ES-I3 (cell line): Measurements from ENCODE around the gene EPHA4.

Source experiments
- H3K36me3 ChIP-seq: 2 replicates; pipeline ENCODE4 v1.6.1; 2013; ENCODE audit warnings: mild to moderate bottlenecking, low read length, control low read depth, moderate library complexity; ENCODE audit not compliant: insufficient read depth
- H3K4me1 ChIP-seq: 2 replicates; pipeline ENCODE4 v1.6.1; 2013; ENCODE audit warnings: mild to moderate bottlenecking, control low read depth, low read length; ENCODE audit not compliant: insufficient read depth
- H3K9ac ChIP-seq: 2 replicates; pipeline ENCODE4 v1.6.1; 2013; ENCODE audit warnings: low read depth, mild to moderate bottlenecking, low read length, moderate library complexity
- H3K9me3 ChIP-seq: 2 replicates; pipeline ENCODE4 v1.6.1; 2013; ENCODE audit warnings: mild to moderate bottlenecking, low read length, moderate library complexity; ENCODE audit not compliant: control insufficient read depth, insufficient read depth

EPHA4 gene

GRCh38 chr2:221429741-221430491 lies 142.2 kb downstream of the EPHA4 start:
- H3K36me3 ChIP-seq, result no peaks in the 10 kb centered on the region

GRCh38 chr2:221428896-221429295 lies 143.2 kb downstream of the EPHA4 start:
- no peak overlapping the region for H3K9ac ChIP-seq
- H3K36me3 ChIP-seq, result no peaks in the 10 kb centered on the region
- H3K9me3 ChIP-seq, result no peaks in the 10 kb centered on the region
- peaks cover 5% of the 10 kb centered on the region; the same call in 1 of the 2 replicates for H3K4me1 ChIP-seq

More at GRCh38 chr2:221429741-221430491, 142.2 kb downstream of the EPHA4 start:
- peaks cover 14% of the 10 kb centered on the region for H3K4me1 ChIP-seq
- H3K9ac ChIP-seq, result no peak overlapping the region
- H3K9me3 ChIP-seq, result no peaks in the 10 kb centered on the region

- H3K4me1 ChIP-seq, result peaks cover 5% of the 10 kb centered on the region; the same call in 1 of the 2 replicates
- H3K9me3 ChIP-seq, result no peaks in the 10 kb centered on the region
- no peaks in the 10 kb centered on the region for H3K36me3 ChIP-seq
- H3K9ac ChIP-seq, result no peak overlapping the region
Measured at GRCh38 chr2:221426929-221427328, 145.2 kb downstream of the EPHA4 start.

GRCh38 chr2:221425891-221426290 lies 146.2 kb downstream of the EPHA4 start:
- Histone ChIP-seq H3K36me3 (no peaks in the 10 kb centered on the region), H3K9ac (no peak overlapping the region), H3K4me1 (peaks cover 5% of the 10 kb centered on the region; the same call in 1 of the 2 replicates), H3K9me3 (no peaks in the 10 kb centered on the region)

GRCh38 chr2:221425353-221425752 lies 146.8 kb downstream of the EPHA4 start:
- Histone ChIP-seq H3K36me3 (no peaks in the 10 kb centered on the region), H3K9ac (no peak overlapping the region), H3K9me3 (no peaks in the 10 kb centered on the region), H3K4me1 (peaks cover 5% of the 10 kb centered on the region; the same call in 1 of the 2 replicates)

- Histone ChIP-seq H3K9ac (no peak overlapping the region), H3K4me1 (no peaks in the 10 kb centered on the region), H3K36me3 (no peaks in the 10 kb centered on the region), H3K9me3 (no peaks in the 10 kb centered on the region)
Measured at GRCh38 chr2:221423210-221423804, 148.8 kb downstream of the EPHA4 start.

- H3K9ac ChIP-seq, result no peak overlapping the region
- H3K9me3 ChIP-seq, result no peaks in the 10 kb centered on the region
- no peaks in the 10 kb centered on the region for H3K4me1 ChIP-seq
- no peaks in the 10 kb centered on the region for H3K36me3 ChIP-seq
Measured at GRCh38 chr2:221422516-221423209, 149.4 kb downstream of the EPHA4 start.

GRCh38 chr2:221420245-221420644 lies 151.9 kb downstream of the EPHA4 start:
- Histone ChIP-seq H3K4me1 (no peaks in the 10 kb centered on the region), H3K9me3 (no peaks in the 10 kb centered on the region), H3K9ac (no peak overlapping the region), H3K36me3 (no peaks in the 10 kb centered on the region)

- H3K36me3 ChIP-seq, result no peaks in the 10 kb centered on the region
- no peak overlapping the region for H3K9ac ChIP-seq
- H3K4me1 ChIP-seq, result no peaks in the 10 kb centered on the region
- H3K9me3 ChIP-seq, result no peaks in the 10 kb centered on the region
Measured at GRCh38 chr2:221415789-221416188, 156.3 kb downstream of the EPHA4 start.

- H3K9ac ChIP-seq, result no peak overlapping the region
- no peaks in the 10 kb centered on the region for H3K4me1 ChIP-seq
- H3K36me3 ChIP-seq, result no peaks in the 10 kb centered on the region
- no peaks in the 10 kb centered on the region for H3K9me3 ChIP-seq
Measured at GRCh38 chr2:221412978-221413377, 159.1 kb downstream of the EPHA4 start.

GRCh38 chr2:221410487-221410886 lies 161.6 kb downstream of the EPHA4 start:
- no peak overlapping the region for H3K9ac ChIP-seq
- H3K36me3 ChIP-seq, result no peaks in the 10 kb centered on the region
- no peaks in the 10 kb centered on the region for H3K9me3 ChIP-seq

GRCh38 chr2:221407765-221408164 lies 164.3 kb downstream of the EPHA4 start:
- Histone ChIP-seq H3K4me1 (no peaks in the 10 kb centered on the region), H3K36me3 (no peaks in the 10 kb centered on the region), H3K9me3 (no peaks in the 10 kb centered on the region), H3K9ac (no peak overlapping the region)

More at GRCh38 chr2:221410487-221410886, 161.6 kb downstream of the EPHA4 start:
- H3K4me1 ChIP-seq, result no peaks in the 10 kb centered on the region

- H3K36me3 ChIP-seq, result no peaks in the 10 kb centered on the region
- no peaks in the 10 kb centered on the region for H3K9me3 ChIP-seq
- H3K9ac ChIP-seq, result no peak overlapping the region
- H3K4me1 ChIP-seq, result no peaks in the 10 kb centered on the region
Measured at GRCh38 chr2:221405521-221405920, 166.6 kb downstream of the EPHA4 start.

- H3K4me1 ChIP-seq, result no peaks in the 10 kb centered on the region
- no peaks in the 10 kb centered on the region for H3K36me3 ChIP-seq
- H3K9me3 ChIP-seq, result no peaks in the 10 kb centered on the region
- no peak overlapping the region for H3K9ac ChIP-seq
Measured at GRCh38 chr2:221402072-221402471, 170.0 kb downstream of the EPHA4 start.

GRCh38 chr2:221400411-221400810 lies 171.7 kb downstream of the EPHA4 start:
- no peak overlapping the region for H3K9ac ChIP-seq
- H3K4me1 ChIP-seq, result no peaks in the 10 kb centered on the region
- no peaks in the 10 kb centered on the region for H3K9me3 ChIP-seq
- no peaks in the 10 kb centered on the region for H3K36me3 ChIP-seq
